Measurements from ENCODE around the gene NFKBIL1. TPM values are rescaled to one million over a fixed set of nuclear protein-coding genes. Genes with fewer than 3 reads are reported as not detected.

The NFKBIL1 gene
- total and polyA plus RNA-seq, 10 of the 15 experiments (the other 5 are each of a cell fraction or from before 2014, with no cell fraction given), result 0.19 to 15.1 (median 7.0) TPM

DNA sequence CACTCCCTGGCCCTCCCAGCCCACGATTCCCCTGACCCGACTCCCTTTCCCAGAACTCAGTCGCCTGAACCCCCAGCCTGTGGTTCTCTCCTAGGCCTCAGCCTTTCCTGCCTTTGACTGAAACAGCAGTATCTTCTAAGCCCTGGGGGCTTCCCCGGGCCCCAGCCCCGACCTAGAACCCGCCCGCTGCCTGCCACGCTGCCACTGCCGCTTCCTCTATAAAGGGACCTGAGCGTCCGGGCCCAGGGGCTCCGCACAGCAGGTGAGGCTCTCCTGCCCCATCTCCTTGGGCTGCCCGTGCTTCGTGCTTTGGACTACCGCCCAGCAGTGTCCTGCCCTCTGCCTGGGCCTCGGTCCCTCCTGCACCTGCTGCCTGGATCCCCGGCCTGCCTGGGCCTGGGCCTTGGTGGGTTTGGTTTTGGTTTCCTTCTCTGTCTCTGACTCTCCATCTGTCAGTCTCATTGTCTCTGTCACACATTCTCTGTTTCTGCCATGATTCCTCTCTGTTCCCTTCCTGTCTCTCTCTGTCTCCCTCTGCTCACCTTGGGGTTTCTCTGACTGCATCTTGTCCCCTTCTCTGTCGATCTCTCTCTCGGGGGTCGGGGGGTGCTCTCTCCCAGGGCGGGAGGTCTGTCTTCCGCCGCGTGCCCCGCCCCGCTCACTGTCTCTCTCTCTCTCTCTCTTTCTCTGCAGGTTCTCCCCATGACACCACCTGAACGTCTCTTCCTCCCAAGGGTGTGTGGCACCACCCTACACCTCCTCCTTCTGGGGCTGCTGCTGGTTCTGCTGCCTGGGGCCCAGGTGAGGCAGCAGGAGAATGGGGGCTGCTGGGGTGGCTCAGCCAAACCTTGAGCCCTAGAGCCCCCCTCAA is 24.9 kb downstream of the NFKBIL1 start, which contains the start of gene LTA (continued):
- TF ChIP-seq NR2F1 (conservative IDR thresholded peaks at IDR 0.05) (peak; percentile 22; the same call in 1 of the 2 replicates), TAF1 (IDR thresholded peaks at IDR 0.05; ENCODE audit: borderline replicate concordance, low read depth, low read length) (no peak; the same call in 1 of the 2 replicates), FOXK2 (IDR thresholded peaks at IDR 0.05) (no peak), NFXL1 (IDR thresholded peaks at IDR 0.05; ENCODE audit: borderline replicate concordance) (no peak), IRF4 (IDR thresholded peaks at IDR 0.05; ENCODE audit: low read depth, low read length) (peak; percentile 25; the same call in 1 of the 2 replicates), CHD4 (IDR thresholded peaks at IDR 0.05) (no peak), ZBED1 (IDR thresholded peaks at IDR 0.05; ENCODE audit: borderline replicate concordance) (0 out of 2 replicates have a peak, but pooled peaks have one; percentile 40), KLF5 (IDR thresholded peaks at IDR 0.05; ENCODE audit: partially characterized antibody) (no peak), FOS (IDR thresholded peaks at IDR 0.05; ENCODE audit: borderline replicate concordance, extremely low read depth, insufficient read length) (no peak), RBBP5 (conservative IDR thresholded peaks at IDR 0.05) (no peak), IKZF1 (conservative IDR thresholded peaks at IDR 0.05) (peak; percentile 77), WRNIP1 (IDR thresholded peaks at IDR 0.05; ENCODE audit: borderline replicate concordance, low read depth, low read length) (no peak), YY1 (IDR thresholded peaks at IDR 0.05; ENCODE audit: low read depth, low read length) (no peak; the same call in 1 of the 2 replicates), EP300 (IDR thresholded peaks at IDR 0.05; ENCODE audit: borderline replicate concordance in 1 of 2, control insufficient read depth in 1 of 2, low read depth in 2 of 2, low read length in 2 of 2) (0 out of 4 replicates have a peak, but pooled peaks of 1 of the 2 experiments have one; percentile 8), RAD51 (IDR thresholded peaks at IDR 0.05) (no peak), JUND (IDR thresholded peaks at IDR 0.05; ENCODE audit: low read depth, low read length) (no peak), CBFB (IDR thresholded peaks at IDR 0.05; ENCODE audit: low read depth) (peak; percentile 71), NR2C2 (IDR thresholded peaks at IDR 0.05; ENCODE audit: borderline replicate concordance, control insufficient read depth, insufficient read length, low read depth) (no peak), CHD1 (IDR thresholded peaks at IDR 0.05; ENCODE audit: low read depth, low read length) (no peak), DPF2 (IDR thresholded peaks at IDR 0.05) (no peak)
- TF ChIP-seq, protein P1, sequence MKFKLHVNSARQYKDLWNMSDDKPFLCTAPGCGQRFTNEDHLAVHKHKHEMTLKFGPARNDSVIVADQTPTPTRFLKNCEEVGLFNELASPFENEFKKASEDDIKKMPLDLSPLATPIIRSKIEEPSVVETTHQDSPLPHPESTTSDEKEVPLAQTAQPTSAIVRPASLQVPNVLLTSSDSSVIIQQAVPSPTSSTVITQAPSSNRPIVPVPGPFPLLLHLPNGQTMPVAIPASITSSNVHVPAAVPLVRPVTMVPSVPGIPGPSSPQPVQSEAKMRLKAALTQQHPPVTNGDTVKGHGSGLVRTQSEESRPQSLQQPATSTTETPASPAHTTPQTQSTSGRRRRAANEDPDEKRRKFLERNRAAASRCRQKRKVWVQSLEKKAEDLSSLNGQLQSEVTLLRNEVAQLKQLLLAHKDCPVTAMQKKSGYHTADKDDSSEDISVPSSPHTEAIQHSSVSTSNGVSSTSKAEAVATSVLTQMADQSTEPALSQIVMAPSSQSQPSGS (IDR thresholded peaks at IDR 0.05; ENCODE audit: low read length), result no peak
- TF ChIP-seq, protein P2, sequence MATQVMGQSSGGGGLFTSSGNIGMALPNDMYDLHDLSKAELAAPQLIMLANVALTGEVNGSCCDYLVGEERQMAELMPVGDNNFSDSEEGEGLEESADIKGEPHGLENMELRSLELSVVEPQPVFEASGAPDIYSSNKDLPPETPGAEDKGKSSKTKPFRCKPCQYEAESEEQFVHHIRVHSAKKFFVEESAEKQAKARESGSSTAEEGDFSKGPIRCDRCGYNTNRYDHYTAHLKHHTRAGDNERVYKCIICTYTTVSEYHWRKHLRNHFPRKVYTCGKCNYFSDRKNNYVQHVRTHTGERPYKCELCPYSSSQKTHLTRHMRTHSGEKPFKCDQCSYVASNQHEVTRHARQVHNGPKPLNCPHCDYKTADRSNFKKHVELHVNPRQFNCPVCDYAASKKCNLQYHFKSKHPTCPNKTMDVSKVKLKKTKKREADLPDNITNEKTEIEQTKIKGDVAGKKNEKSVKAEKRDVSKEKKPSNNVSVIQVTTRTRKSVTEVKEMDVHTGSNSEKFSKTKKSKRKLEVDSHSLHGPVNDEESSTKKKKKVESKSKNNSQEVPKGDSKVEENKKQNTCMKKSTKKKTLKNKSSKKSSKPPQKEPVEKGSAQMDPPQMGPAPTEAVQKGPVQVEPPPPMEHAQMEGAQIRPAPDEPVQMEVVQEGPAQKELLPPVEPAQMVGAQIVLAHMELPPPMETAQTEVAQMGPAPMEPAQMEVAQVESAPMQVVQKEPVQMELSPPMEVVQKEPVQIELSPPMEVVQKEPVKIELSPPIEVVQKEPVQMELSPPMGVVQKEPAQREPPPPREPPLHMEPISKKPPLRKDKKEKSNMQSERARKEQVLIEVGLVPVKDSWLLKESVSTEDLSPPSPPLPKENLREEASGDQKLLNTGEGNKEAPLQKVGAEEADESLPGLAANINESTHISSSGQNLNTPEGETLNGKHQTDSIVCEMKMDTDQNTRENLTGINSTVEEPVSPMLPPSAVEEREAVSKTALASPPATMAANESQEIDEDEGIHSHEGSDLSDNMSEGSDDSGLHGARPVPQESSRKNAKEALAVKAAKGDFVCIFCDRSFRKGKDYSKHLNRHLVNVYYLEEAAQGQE (IDR thresholded peaks at IDR 0.05; ENCODE audit: low read depth, low read length), result no peak
- TF ChIP-seq, protein P3, sequence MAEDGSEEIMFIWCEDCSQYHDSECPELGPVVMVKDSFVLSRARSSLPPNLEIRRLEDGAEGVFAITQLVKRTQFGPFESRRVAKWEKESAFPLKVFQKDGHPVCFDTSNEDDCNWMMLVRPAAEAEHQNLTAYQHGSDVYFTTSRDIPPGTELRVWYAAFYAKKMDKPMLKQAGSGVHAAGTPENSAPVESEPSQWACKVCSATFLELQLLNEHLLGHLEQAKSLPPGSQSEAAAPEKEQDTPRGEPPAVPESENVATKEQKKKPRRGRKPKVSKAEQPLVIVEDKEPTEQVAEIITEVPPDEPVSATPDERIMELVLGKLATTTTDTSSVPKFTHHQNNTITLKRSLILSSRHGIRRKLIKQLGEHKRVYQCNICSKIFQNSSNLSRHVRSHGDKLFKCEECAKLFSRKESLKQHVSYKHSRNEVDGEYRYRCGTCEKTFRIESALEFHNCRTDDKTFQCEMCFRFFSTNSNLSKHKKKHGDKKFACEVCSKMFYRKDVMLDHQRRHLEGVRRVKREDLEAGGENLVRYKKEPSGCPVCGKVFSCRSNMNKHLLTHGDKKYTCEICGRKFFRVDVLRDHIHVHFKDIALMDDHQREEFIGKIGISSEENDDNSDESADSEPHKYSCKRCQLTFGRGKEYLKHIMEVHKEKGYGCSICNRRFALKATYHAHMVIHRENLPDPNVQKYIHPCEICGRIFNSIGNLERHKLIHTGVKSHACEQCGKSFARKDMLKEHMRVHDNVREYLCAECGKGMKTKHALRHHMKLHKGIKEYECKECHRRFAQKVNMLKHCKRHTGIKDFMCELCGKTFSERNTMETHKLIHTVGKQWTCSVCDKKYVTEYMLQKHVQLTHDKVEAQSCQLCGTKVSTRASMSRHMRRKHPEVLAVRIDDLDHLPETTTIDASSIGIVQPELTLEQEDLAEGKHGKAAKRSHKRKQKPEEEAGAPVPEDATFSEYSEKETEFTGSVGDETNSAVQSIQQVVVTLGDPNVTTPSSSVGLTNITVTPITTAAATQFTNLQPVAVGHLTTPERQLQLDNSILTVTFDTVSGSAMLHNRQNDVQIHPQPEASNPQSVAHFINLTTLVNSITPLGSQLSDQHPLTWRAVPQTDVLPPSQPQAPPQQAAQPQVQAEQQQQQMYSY (CRISPR knock-in tag; IDR thresholded peaks at IDR 0.05), result no peak
